ENCODE results near the gene CFC1.
A peak's percentile ranks its signal among the peaks of the same experiment; 100 is the strongest.
"Not testable (repeated sequence)": the region's sequence is repeated elsewhere in the genome, so short reads cannot be mapped to it uniquely, and the experiment has no call there.

CFC1 gene

GRCh38 chr2:130548418-130548817 lies 51.0 kb downstream of the CFC1 start:
- not testable (repeated sequence) for H3K4me1 Mint-ChIP-seq, H3K4me3 Mint-ChIP-seq, H3K9me3 Mint-ChIP-seq, DNase-seq, H3K27me3 Mint-ChIP-seq, ATAC-seq, H3K27ac Mint-ChIP-seq

GRCh38 chr2:130544978-130545377 lies 54.4 kb downstream of the CFC1 start:
- H3K27ac Mint-ChIP-seq, H3K27me3 Mint-ChIP-seq, DNase-seq: not testable (repeated sequence)

GRCh38 chr2:130543785-130544528 lies 55.4 kb downstream of the CFC1 start:
- DNase-seq, H3K27me3 Mint-ChIP-seq, H3K27ac Mint-ChIP-seq, H3K9me3 Mint-ChIP-seq, H3K4me3 Mint-ChIP-seq, H3K4me1 Mint-ChIP-seq: not testable (repeated sequence)
- ATAC-seq = peak; percentile 39

More at GRCh38 chr2:130544978-130545377, 54.4 kb downstream of the CFC1 start:
- not testable (repeated sequence) for H3K4me1 Mint-ChIP-seq, H3K9me3 Mint-ChIP-seq, H3K4me3 Mint-ChIP-seq, ATAC-seq

GRCh38 chr2:130542789-130543188 lies 56.6 kb downstream of the CFC1 start:
- not testable (repeated sequence) for DNase-seq, H3K9me3 Mint-ChIP-seq, H3K27me3 Mint-ChIP-seq, ATAC-seq, H3K4me1 Mint-ChIP-seq, H3K27ac Mint-ChIP-seq, H3K4me3 Mint-ChIP-seq

All from stimulated activated naive CD8-positive, alpha-beta T cell treated with anti-CD3 and anti-CD28 coated beads, Interleukin-15, amount 100 ng/mL, for 72 hours (primary cell).